Measurements from ENCODE around the gene TMEM117. TPM values are rescaled to one million over a fixed set of nuclear protein-coding genes. Genes with fewer than 3 reads are reported as not detected.

The TMEM117 gene
- total RNA-seq, 4 donors from 2014 or later = 16.9 to 24.9 (median 21.1) TPM

GRCh38 chr12:44347145-44347544 is 511.3 kb downstream of the TMEM117 start:
- Histone ChIP-seq H3K27ac (no peak overlapping the region), H3K4me3 (no peak overlapping the region), H3K9me3 (no peaks in the 10 kb centered on the region), H3K4me1 (no peaks in the 10 kb centered on the region), H3K27me3 (no peaks in the 10 kb centered on the region), H3K36me3 (no peaks in the 10 kb centered on the region)
- no peak for DNase-seq (ENCODE audit: low spot score in 2 of 2)
- TF ChIP-seq POLR2A (IDR thresholded peaks at IDR 0.05) (no peak), CTCF (IDR thresholded peaks at IDR 0.05) (no peak), EP300 (IDR thresholded peaks at IDR 0.05) (no peak)

GRCh38 chr12:44357494-44357893 is 521.6 kb downstream of the TMEM117 start:
- no peaks in the 10 kb centered on the region for H3K4me1 ChIP-seq
- H3K4me3 ChIP-seq = no peak overlapping the region
- WGBS, 2 donors = 92 to 95% methylated on average over 2 of the region's 2 CpGs
- no peak overlapping the region for H3K27ac ChIP-seq
- H3K9me3 ChIP-seq = no peaks in the 10 kb centered on the region
- no peaks in the 10 kb centered on the region for H3K36me3 ChIP-seq
- TF ChIP-seq EP300 (IDR thresholded peaks at IDR 0.05) (no peak), POLR2A (IDR thresholded peaks at IDR 0.05) (no peak), CTCF (IDR thresholded peaks at IDR 0.05) (no peak)
- DNase-seq (ENCODE audit: low spot score in 2 of 2) = no peak
- no peaks in the 10 kb centered on the region for H3K27me3 ChIP-seq

GRCh38 chr12:44358636-44359035 is 522.8 kb downstream of the TMEM117 start:
- Histone ChIP-seq H3K36me3 (no peaks in the 10 kb centered on the region), H3K27ac (no peak overlapping the region), H3K27me3 (no peaks in the 10 kb centered on the region), H3K4me1 (no peaks in the 10 kb centered on the region), H3K4me3 (no peak overlapping the region), H3K9me3 (no peaks in the 10 kb centered on the region)
- DNase-seq (ENCODE audit: low spot score in 2 of 2) = no peak
- TF ChIP-seq EP300 (IDR thresholded peaks at IDR 0.05) = no peak
- 78 to 84% methylated on average over 1 of the region's 1 CpG for WGBS, 2 donors

- WGBS, 2 donors = 83 to 100% methylated on average over 2 of the region's 2 CpGs
- DNase-seq (ENCODE audit: low spot score in 2 of 2) = no peak
- H3K27ac ChIP-seq = no peak overlapping the region
- no peaks in the 10 kb centered on the region for H3K9me3 ChIP-seq
- no peaks in the 10 kb centered on the region for H3K27me3 ChIP-seq
- TF ChIP-seq EP300 (IDR thresholded peaks at IDR 0.05) = no peak
- no peak for TF ChIP-seq POLR2A (IDR thresholded peaks at IDR 0.05)
- no peaks in the 10 kb centered on the region for H3K4me1 ChIP-seq
- H3K36me3 ChIP-seq = no peaks in the 10 kb centered on the region
- no peak overlapping the region for H3K4me3 ChIP-seq
Observed at GRCh38 chr12:44362947-44363346, 527.1 kb downstream of the TMEM117 start.

GRCh38 chr12:44367136-44367535 is 531.3 kb downstream of the TMEM117 start:
- H3K27me3 ChIP-seq = no peaks in the 10 kb centered on the region
- 93 to 96% methylated on average over 1 of the region's 1 CpG for WGBS, 2 donors

GRCh38 chr12:44367916-44368315 is 532.0 kb downstream of the TMEM117 start:
- H3K4me1 ChIP-seq = no peaks in the 10 kb centered on the region
- 88 to 89% methylated on average over 2 of the region's 2 CpGs for WGBS, 2 donors
- no peaks in the 10 kb centered on the region for H3K36me3 ChIP-seq
- TF ChIP-seq POLR2A (IDR thresholded peaks at IDR 0.05) (no peak), CTCF (IDR thresholded peaks at IDR 0.05) (no peak), EP300 (IDR thresholded peaks at IDR 0.05) (no peak)
- H3K27ac ChIP-seq = no peak overlapping the region
- H3K4me3 ChIP-seq = no peak overlapping the region
- DNase-seq (ENCODE audit: low spot score in 2 of 2) = no peak
- no peaks in the 10 kb centered on the region for H3K27me3 ChIP-seq
- no peaks in the 10 kb centered on the region for H3K9me3 ChIP-seq

More at GRCh38 chr12:44367136-44367535, 531.3 kb downstream of the TMEM117 start:
- no peak for DNase-seq (ENCODE audit: low spot score in 2 of 2)
- Histone ChIP-seq H3K9me3 (no peaks in the 10 kb centered on the region), H3K36me3 (no peaks in the 10 kb centered on the region), H3K4me1 (no peaks in the 10 kb centered on the region), H3K4me3 (no peak overlapping the region), H3K27ac (no peak overlapping the region)
- TF ChIP-seq EP300 (IDR thresholded peaks at IDR 0.05) = no peak
- TF ChIP-seq CTCF (IDR thresholded peaks at IDR 0.05) = no peak
- no peak for TF ChIP-seq POLR2A (IDR thresholded peaks at IDR 0.05)

All from tibial nerve (tissue), 4 donors.